AG10803 (cell line): ENCODE data around the gene U2SURP.

Source experiments
- DNase-seq: peaks from one replicate; pipeline ENCODE4 v3.0.0; 2010; ENCODE audit warnings: low read depth
- H3K4me3 ChIP-seq: 2 replicates; pipeline ENCODE4 v1.5.1; 2011; ENCODE audit warnings: mild to moderate bottlenecking, low read length, control low read depth
- TF ChIP-seq, protein P1 (sequence below): conservative IDR thresholded peaks from 2 replicates; pipeline ENCODE4 v1.5.1; 2011; ENCODE audit warnings: mild to moderate bottlenecking, low read length, control low read depth, inconsistent platforms

U2SURP gene

GRCh38 chr3:142968319-142969025 lies 32.9 kb upstream of the U2SURP start:
- H3K4me3 ChIP-seq, result no peak overlapping the region
- no peak for DNase-seq
- TF ChIP-seq, protein P1, sequence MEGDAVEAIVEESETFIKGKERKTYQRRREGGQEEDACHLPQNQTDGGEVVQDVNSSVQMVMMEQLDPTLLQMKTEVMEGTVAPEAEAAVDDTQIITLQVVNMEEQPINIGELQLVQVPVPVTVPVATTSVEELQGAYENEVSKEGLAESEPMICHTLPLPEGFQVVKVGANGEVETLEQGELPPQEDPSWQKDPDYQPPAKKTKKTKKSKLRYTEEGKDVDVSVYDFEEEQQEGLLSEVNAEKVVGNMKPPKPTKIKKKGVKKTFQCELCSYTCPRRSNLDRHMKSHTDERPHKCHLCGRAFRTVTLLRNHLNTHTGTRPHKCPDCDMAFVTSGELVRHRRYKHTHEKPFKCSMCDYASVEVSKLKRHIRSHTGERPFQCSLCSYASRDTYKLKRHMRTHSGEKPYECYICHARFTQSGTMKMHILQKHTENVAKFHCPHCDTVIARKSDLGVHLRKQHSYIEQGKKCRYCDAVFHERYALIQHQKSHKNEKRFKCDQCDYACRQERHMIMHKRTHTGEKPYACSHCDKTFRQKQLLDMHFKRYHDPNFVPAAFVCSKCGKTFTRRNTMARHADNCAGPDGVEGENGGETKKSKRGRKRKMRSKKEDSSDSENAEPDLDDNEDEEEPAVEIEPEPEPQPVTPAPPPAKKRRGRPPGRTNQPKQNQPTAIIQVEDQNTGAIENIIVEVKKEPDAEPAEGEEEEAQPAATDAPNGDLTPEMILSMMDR, result no peak

DNA sequence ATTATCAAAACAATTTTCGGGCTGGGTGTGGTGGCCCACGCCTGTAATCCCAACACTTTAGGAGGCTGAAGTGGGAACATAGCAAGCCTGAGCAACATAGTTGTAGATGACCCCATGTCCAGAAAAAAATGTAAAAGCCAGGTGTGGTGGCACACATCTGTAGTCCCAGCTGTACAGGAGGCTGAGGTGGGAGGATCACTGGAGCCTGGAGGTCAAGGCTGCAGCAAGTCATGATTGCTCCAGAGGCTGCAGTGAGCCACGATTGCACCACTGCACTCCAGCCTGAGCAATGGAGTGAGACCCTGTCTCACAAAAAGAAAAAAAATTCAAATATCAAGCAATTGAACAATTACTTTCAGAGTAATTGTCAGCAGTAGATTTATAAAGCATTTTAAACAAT lies 29.9 kb upstream of the U2SURP start:
- no peak overlapping the region for H3K4me3 ChIP-seq
- no peak for DNase-seq
- TF ChIP-seq, protein P1, result no peak

- DNase-seq, result no peak
- TF ChIP-seq, protein P1, result no peak
- no peak overlapping the region for H3K4me3 ChIP-seq
Measured at GRCh38 chr3:142972092-142972753, 29.1 kb upstream of the U2SURP start.

DNA sequence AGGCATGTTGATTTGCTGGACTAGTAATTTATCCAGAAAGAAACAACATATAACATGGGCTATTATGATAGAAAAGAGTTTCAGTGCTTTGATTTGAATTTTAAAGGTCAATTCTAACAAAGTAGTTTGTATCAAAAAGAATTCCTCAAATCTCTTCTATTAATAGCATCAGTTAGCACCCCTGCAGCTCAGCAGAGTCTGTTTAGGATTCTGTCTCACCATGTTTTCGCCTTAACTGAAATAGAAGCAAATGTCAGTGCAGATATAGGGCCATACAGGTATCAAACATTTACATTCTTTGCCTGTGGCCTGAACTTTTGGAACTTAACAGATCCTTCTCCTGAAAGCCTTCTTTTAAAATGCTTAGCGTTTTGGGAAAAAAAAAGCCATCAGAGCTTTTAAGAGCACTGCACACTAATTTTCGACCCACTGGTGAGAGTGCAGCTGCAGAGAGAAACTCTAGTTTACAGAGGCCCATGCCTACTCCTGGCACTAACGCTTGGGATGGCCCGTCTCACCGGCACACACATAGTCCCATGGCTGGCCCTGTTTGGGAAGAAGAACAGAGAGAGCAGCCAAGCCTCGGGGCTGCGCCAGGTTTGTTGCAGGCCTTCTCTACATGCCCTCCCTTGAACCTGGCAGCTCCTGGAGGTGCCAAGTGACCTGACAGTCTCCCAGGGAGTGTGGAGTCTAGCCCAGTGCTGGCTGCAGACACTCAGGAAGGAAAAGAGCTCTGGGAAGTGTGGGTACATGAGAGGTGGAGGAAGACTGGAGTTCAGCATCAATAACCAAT lies 28.0 kb upstream of the U2SURP start:
- DNase-seq, result no peak
- TF ChIP-seq, protein P1, result no peak

GRCh38 chr3:142975316-142975995 lies 25.9 kb upstream of the U2SURP start:
- no peak for DNase-seq
- H3K4me3 ChIP-seq, result no peak overlapping the region
- TF ChIP-seq, protein P1, result no peak

More for the DNA sequence above, 28.0 kb upstream of the U2SURP start:
- H3K4me3 ChIP-seq, result no peak overlapping the region

DNA sequence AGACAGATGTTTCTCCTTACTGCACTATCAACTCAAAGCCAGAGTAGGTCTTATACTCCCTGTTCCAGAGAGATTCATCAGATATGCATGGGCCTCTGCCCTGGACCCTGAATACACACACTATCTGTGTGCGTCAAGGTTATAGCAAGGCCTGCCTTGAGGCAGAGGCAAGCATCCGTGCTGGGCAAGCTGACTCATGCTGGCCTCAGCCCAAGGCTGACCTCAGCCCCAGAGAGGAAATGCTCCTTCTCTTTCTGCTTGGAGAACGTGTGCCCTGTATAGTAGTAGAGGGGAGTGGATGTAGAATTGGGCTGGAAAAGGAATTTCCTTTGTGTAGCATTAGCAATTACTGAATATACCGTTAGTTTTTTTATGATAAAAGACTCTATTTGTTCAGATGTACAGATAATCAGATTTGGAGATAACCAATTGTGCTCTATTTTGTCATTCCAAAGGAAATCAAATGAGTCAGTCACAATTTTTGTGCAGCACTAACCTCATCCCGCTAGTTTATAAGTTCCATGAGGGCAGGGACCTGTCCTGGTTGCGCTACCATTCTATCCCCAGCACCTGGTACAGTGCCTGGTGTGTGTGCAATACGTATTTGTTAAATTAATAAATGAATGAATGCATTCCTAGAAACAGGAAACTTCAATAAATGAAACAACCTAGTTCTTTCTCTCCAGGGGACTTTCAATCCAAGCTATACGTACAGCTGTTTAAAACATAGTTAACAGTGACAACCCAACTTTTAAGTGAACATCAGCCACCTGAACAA lies 24.6 kb upstream of the U2SURP start:
- no peak overlapping the region for H3K4me3 ChIP-seq
- TF ChIP-seq, protein P1, result no peak
- DNase-seq, result peak; percentile 89
